Chondrocyte (in vitro differentiated cells): ENCODE results near the gene NKX6-1. TPM values are rescaled to one million over a fixed set of nuclear protein-coding genes. Genes with fewer than 3 reads are reported as not detected.

ENCODE experiments used
- DNase-seq: peaks from one replicate; pipeline ENCODE4 v3.0.0; 2021; ENCODE audit warnings: mixed read lengths, low spot score
- H3K27ac Mint-ChIP-seq: one replicate; pipeline ENCODE4 v1.8.0; 2021; ENCODE audit warnings: mild to moderate bottlenecking, moderate library complexity, mixed read lengths; ENCODE audit not compliant: unreplicated experiment
- H3K27me3 Mint-ChIP-seq: 2 replicates; pipeline ENCODE4 v1.8.0; 2021; ENCODE audit warnings: low read depth, mixed read lengths
- H3K36me3 Mint-ChIP-seq: 2 replicates; pipeline ENCODE4 v1.8.0; 2021; ENCODE audit warnings: low read depth, mixed read lengths
- H3K4me1 Mint-ChIP-seq: 2 replicates; pipeline ENCODE4 v1.8.0; 2021; ENCODE audit warnings: low read depth, mild to moderate bottlenecking, mixed read lengths
- H3K4me3 Mint-ChIP-seq: one replicate; pipeline ENCODE4 v1.8.0; 2021; ENCODE audit warnings: mild to moderate bottlenecking, moderate library complexity, mixed read lengths; ENCODE audit not compliant: unreplicated experiment
- H3K9me3 Mint-ChIP-seq: 2 replicates; pipeline ENCODE4 v1.8.0; 2021; ENCODE audit warnings: low read depth, mixed read lengths
- CTCF ChIP-seq: fragments of 200-600 bp; sonication (generic); IDR thresholded peaks from 2 replicates; pipeline ENCODE4 v1.5.0; 2021; ENCODE audit warnings: antibody characterized with exemption, mild to moderate bottlenecking, moderate library complexity
- total RNA-seq: library from RNA; stranded (reverse); gene quantifications from 3 replicates; pipeline ENCODE4 v1.2.1, GENCODE V29; 2021

The NKX6-1 gene
- total RNA-seq, 1 donor from 2014 or later: 0.60 TPM

- no peak overlapping the region for H3K27ac Mint-ChIP-seq
- H3K36me3 Mint-ChIP-seq: peaks cover 4% of the 10 kb centered on the region
- no peak for TF ChIP-seq CTCF
- no peak overlapping the region for H3K4me3 Mint-ChIP-seq
- H3K4me1 Mint-ChIP-seq: peaks cover 15% of the 10 kb centered on the region
- no peaks in the 10 kb centered on the region for H3K9me3 Mint-ChIP-seq
- no peak for DNase-seq
- peaks cover 82% of the 10 kb centered on the region for H3K27me3 Mint-ChIP-seq
Observed at GRCh38 chr4:84492737-84493091, 6.4 kb downstream of the NKX6-1 start.

GRCh38 chr4:84492290-84492689, 6.8 kb downstream of the NKX6-1 start:
- TF ChIP-seq CTCF: no peak
- peaks cover 15% of the 10 kb centered on the region for H3K4me1 Mint-ChIP-seq
- H3K27me3 Mint-ChIP-seq: peaks cover 84% of the 10 kb centered on the region
- H3K27ac Mint-ChIP-seq: no peak overlapping the region
- H3K9me3 Mint-ChIP-seq: no peaks in the 10 kb centered on the region
- no peak for DNase-seq
- H3K4me3 Mint-ChIP-seq: no peak overlapping the region
- peaks cover 4% of the 10 kb centered on the region for H3K36me3 Mint-ChIP-seq

DNA sequence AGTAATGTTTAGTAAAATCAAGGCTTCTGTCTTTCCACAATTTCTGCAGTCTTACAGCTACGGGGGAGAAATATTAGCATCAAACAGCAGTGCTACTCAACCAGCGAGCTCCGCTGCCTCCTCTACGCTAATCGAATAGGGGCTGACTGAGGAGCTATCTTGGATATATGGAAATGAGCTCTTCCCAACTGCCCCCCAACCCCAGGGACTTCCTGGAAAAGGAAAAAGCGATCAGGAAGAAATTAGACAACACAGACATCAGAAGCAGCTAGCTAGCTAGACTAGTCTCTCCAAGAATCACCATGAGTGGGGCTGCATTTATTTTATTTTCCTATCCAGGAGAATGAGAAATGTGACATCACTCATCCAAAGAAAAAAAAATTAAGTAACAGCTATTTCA, 7.6 kb downstream of the NKX6-1 start:
- DNase-seq: no peak
- Mint-ChIP-seq H3K27ac (no peak overlapping the region), H3K36me3 (peaks cover 4% of the 10 kb centered on the region), H3K4me3 (no peak overlapping the region), H3K27me3 (peaks cover 83% of the 10 kb centered on the region), H3K4me1 (peaks cover 8% of the 10 kb centered on the region), H3K9me3 (no peaks in the 10 kb centered on the region)
- no peak for TF ChIP-seq CTCF

DNA sequence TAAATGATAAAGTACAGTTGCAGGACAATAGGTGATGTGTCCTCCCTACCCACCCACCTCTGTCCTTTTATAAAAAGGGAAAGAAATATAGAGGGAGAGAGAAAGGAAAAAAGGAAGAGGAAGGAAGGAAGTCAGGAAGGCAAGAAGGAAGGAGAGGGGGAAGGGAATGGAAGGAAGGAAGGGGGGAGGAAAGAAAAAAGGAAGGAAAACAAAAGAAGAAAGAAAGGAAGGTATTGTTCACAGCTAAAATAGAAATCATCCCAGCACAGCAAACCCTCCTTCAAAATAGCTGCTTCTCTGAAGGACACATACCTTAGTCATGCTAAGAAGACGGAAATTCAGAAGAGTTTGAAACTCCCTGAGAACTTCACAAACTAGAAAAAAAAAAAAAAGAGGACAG, 8.4 kb downstream of the NKX6-1 start:
- Mint-ChIP-seq H3K27ac (no peak overlapping the region), H3K27me3 (peaks cover 81% of the 10 kb centered on the region), H3K4me3 (no peak overlapping the region)

GRCh38 chr4:84484236-84484635, 14.9 kb downstream of the NKX6-1 start:
- Mint-ChIP-seq H3K4me1 (no peaks in the 10 kb centered on the region), H3K27me3 (peaks cover 68% of the 10 kb centered on the region), H3K9me3 (no peaks in the 10 kb centered on the region), H3K27ac (no peak overlapping the region), H3K4me3 (no peak overlapping the region), H3K36me3 (no peaks in the 10 kb centered on the region)
- DNase-seq: no peak
- no peak for TF ChIP-seq CTCF

More for the DNA sequence above, 8.4 kb downstream of the NKX6-1 start:
- no peak for DNase-seq
- H3K9me3 Mint-ChIP-seq: no peaks in the 10 kb centered on the region
- peaks cover 4% of the 10 kb centered on the region for H3K36me3 Mint-ChIP-seq
- TF ChIP-seq CTCF: no peak
- H3K4me1 Mint-ChIP-seq: peaks cover 8% of the 10 kb centered on the region
